ENCODE data around the gene VWA8. TPM values are rescaled to one million over a fixed set of nuclear protein-coding genes. Genes with fewer than 3 reads are reported as not detected.

VWA8 gene
- total RNA-seq, 1 donor from 2014 or later, result 12.2 TPM

GRCh38 chr13:41563984-41564365 lies 396.9 kb downstream of the VWA8 start:
- Mint-ChIP-seq H3K36me3 (ENCODE audit: low read depth) (peaks cover 3% of the 10 kb centered on the region), H3K27ac (ENCODE audit: unreplicated experiment) (no peak overlapping the region), H3K4me1 (ENCODE audit: low read depth) (peaks cover 43% of the 10 kb centered on the region), H3K9me3 (ENCODE audit: low read depth) (no peaks in the 10 kb centered on the region), H3K27me3 (ENCODE audit: low read depth) (no peaks in the 10 kb centered on the region), H3K4me3 (ENCODE audit: unreplicated experiment) (no peak overlapping the region)
- no peak for DNase-seq (ENCODE audit: low spot score)
- no peak for TF ChIP-seq CTCF (IDR thresholded peaks at IDR 0.05)

- no peak for TF ChIP-seq CTCF (IDR thresholded peaks at IDR 0.05)
- H3K27me3 Mint-ChIP-seq (ENCODE audit: low read depth), result no peaks in the 10 kb centered on the region
- no peak for DNase-seq (ENCODE audit: low spot score)
- H3K9me3 Mint-ChIP-seq (ENCODE audit: low read depth), result no peaks in the 10 kb centered on the region
- H3K36me3 Mint-ChIP-seq (ENCODE audit: low read depth), result peaks cover 3% of the 10 kb centered on the region
- peak overlapping the region; percentile 1 for H3K27ac Mint-ChIP-seq (ENCODE audit: unreplicated experiment)
- H3K4me1 Mint-ChIP-seq (ENCODE audit: low read depth), result peaks cover 39% of the 10 kb centered on the region
- H3K4me3 Mint-ChIP-seq (ENCODE audit: unreplicated experiment), result no peak overlapping the region
Observed at GRCh38 chr13:41563341-41563983, 397.4 kb downstream of the VWA8 start.

GRCh38 chr13:41562541-41563178 lies 398.2 kb downstream of the VWA8 start:
- no peak for DNase-seq (ENCODE audit: low spot score)
- peaks cover 3% of the 10 kb centered on the region for H3K36me3 Mint-ChIP-seq (ENCODE audit: low read depth)
- no peak for TF ChIP-seq CTCF (IDR thresholded peaks at IDR 0.05)
- no peaks in the 10 kb centered on the region for H3K27me3 Mint-ChIP-seq (ENCODE audit: low read depth)
- no peak overlapping the region for H3K4me3 Mint-ChIP-seq (ENCODE audit: unreplicated experiment)
- H3K9me3 Mint-ChIP-seq (ENCODE audit: low read depth), result no peaks in the 10 kb centered on the region
- no peak overlapping the region for H3K27ac Mint-ChIP-seq (ENCODE audit: unreplicated experiment)
- peaks cover 39% of the 10 kb centered on the region for H3K4me1 Mint-ChIP-seq (ENCODE audit: low read depth)

DNA sequence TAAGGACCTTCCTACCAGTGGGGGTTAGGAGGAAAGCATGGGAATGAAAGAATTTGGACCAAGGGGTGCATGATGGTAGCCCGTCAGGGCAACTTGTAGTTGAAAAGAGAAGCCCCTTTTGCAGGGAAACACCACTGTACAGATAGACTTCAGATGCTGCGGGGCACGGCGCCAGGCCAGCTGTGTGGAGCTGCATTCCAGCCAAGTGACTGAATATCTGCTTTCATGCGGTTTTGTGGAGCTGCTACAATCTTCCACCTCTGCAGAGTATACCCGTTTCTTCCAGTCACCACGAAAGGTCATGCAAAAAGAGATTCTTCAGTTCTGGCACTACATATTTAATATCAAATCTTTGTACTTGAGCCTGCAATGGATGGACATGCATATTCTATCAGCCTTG lies 398.8 kb downstream of the VWA8 start:
- no peak for TF ChIP-seq CTCF (IDR thresholded peaks at IDR 0.05)
- Mint-ChIP-seq H3K4me3 (ENCODE audit: unreplicated experiment) (no peak overlapping the region), H3K27me3 (ENCODE audit: low read depth) (no peaks in the 10 kb centered on the region), H3K9me3 (ENCODE audit: low read depth) (no peaks in the 10 kb centered on the region), H3K36me3 (ENCODE audit: low read depth) (peaks cover 3% of the 10 kb centered on the region), H3K4me1 (ENCODE audit: low read depth) (peaks cover 39% of the 10 kb centered on the region), H3K27ac (ENCODE audit: unreplicated experiment) (no peak overlapping the region)
- no peak for DNase-seq (ENCODE audit: low spot score)

- no peak for TF ChIP-seq CTCF (IDR thresholded peaks at IDR 0.05)
- peaks cover 1% of the 10 kb centered on the region for H3K36me3 Mint-ChIP-seq (ENCODE audit: low read depth)
- no peak overlapping the region for H3K27ac Mint-ChIP-seq (ENCODE audit: unreplicated experiment)
- DNase-seq (ENCODE audit: low spot score), result no peak
- H3K27me3 Mint-ChIP-seq (ENCODE audit: low read depth), result no peaks in the 10 kb centered on the region
- peaks cover 39% of the 10 kb centered on the region for H3K4me1 Mint-ChIP-seq (ENCODE audit: low read depth)
- no peaks in the 10 kb centered on the region for H3K9me3 Mint-ChIP-seq (ENCODE audit: low read depth)
- H3K4me3 Mint-ChIP-seq (ENCODE audit: unreplicated experiment), result no peak overlapping the region
Observed at GRCh38 chr13:41561170-41561569, 399.7 kb downstream of the VWA8 start.
